ENCODE measurements around the gene MAGEB2.

MAGEB2 gene

DNA sequence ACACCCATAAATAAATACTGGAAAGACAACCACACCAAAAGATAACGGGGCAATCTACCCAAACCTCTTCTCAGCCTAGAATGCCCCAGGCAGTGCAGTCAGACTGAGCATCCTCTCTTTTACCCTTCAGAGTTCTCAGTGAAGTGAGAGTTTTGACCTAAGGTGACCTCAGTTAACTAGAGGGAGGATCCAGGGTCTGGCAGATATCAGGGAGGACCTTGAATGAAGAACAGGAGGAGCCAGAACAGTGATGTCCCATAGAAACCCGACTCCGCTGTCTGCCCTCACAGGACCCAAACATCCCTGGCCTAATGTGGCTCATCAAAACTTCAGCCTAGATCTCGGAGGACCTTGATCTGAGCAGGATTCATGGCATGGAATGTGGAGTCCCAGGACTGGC lies 15.0 kb downstream of the MAGEB2 start, which contains the start of gene MAGEB3:
Gene MAGEB3, plus strand, starts transcription at position 263 of the 400 bp plus-strand sequence. CDS start 5,268 bp downstream, outside the sequence.
- TF ChIP-seq CTCF (IDR thresholded peaks at IDR 0.05; ENCODE audit: insufficient read depth, low read length) (no peak), SPI1 (IDR thresholded peaks at IDR 0.05; ENCODE audit: borderline replicate concordance, low read depth) (no peak), GABPA (IDR thresholded peaks at IDR 0.05; ENCODE audit: low read depth) (no peak), POLR2AphosphoS5 (IDR thresholded peaks at IDR 0.05; ENCODE audit: low read depth) (no peak), REST (IDR thresholded peaks at IDR 0.05; ENCODE audit: insufficient replicate concordance, low read depth) (no peak)
- no peak within 1 kb of the TSS for H3K4me3 ChIP-seq (replicated peaks; ENCODE audit: insufficient read depth, low read length)
- no peaks in the 10 kb centered on the region for H3K27me3 ChIP-seq (ENCODE audit: insufficient read depth, poor library complexity, severe bottlenecking)
- DNase-seq (ENCODE audit: low read depth in 1 of 2, low spot score in 1 of 2): no peak
- H3K27ac ChIP-seq (replicated peaks): no peak within 1 kb of the TSS

- TF ChIP-seq POLR2AphosphoS5 (IDR thresholded peaks at IDR 0.05; ENCODE audit: low read depth) (no peak), GABPA (IDR thresholded peaks at IDR 0.05; ENCODE audit: low read depth) (no peak), SPI1 (IDR thresholded peaks at IDR 0.05; ENCODE audit: borderline replicate concordance, low read depth) (no peak), CTCF (IDR thresholded peaks at IDR 0.05; ENCODE audit: insufficient read depth, low read length) (no peak), REST (IDR thresholded peaks at IDR 0.05; ENCODE audit: insufficient replicate concordance, low read depth) (no peak)
- no peak within 1 kb of the TSS for H3K27ac ChIP-seq (replicated peaks)
- no peak within 1 kb of the TSS for H3K4me3 ChIP-seq (replicated peaks; ENCODE audit: insufficient read depth, low read length)
- no peaks in the 10 kb centered on the region for H3K27me3 ChIP-seq (ENCODE audit: insufficient read depth, poor library complexity, severe bottlenecking)
- no peak for DNase-seq (ENCODE audit: low read depth in 1 of 2, low spot score in 1 of 2)
These were observed 26.5 kb downstream of the MAGEB2 start, which contains the start of gene MAGEB4 for GRCh38 chrX:30241724-30242415. MAGEB4 (plus strand) TSS chrX:30242000; CDS start chrX:30242136, 136 bp downstream.

GRCh38 chrX:30246769-30247489 lies 31.6 kb downstream of the MAGEB2 start, which contains the start of gene MAGEB1:
MAGEB1 (plus strand) TSS chrX:30247146; CDS start chrX:30250494, 3,348 bp downstream.
- H3K27ac ChIP-seq (replicated peaks): no peak within 1 kb of the TSS
- TF ChIP-seq POLR2AphosphoS5 (IDR thresholded peaks at IDR 0.05; ENCODE audit: low read depth): no peak
- TF ChIP-seq CTCF (IDR thresholded peaks at IDR 0.05; ENCODE audit: insufficient read depth, low read length): no peak
- no peaks in the 10 kb centered on the region for H3K27me3 ChIP-seq (ENCODE audit: insufficient read depth, poor library complexity, severe bottlenecking)
- H3K4me3 ChIP-seq (replicated peaks; ENCODE audit: insufficient read depth, low read length): no peak within 1 kb of the TSS
- no peak for DNase-seq (ENCODE audit: low read depth in 1 of 2, low spot score in 1 of 2)
